Left ventricle myocardium inferior (tissue), 1 donor: Measurements from ENCODE around the gene IQCE. TPM values are rescaled to one million over a fixed set of nuclear protein-coding genes. Genes with fewer than 3 reads are reported as not detected.
A peak's percentile ranks its signal among the peaks of the same experiment; 100 is the strongest.

ENCODE experiments used
- DNase-seq: peaks from one replicate; pipeline ENCODE4 v3.0.0-alpha.2; 2020
- H3K27ac ChIP-seq: fragments of 200-600 bp; replicated peaks from 2 replicates; pipeline ENCODE4 v1.8.0; 2021
- H3K27me3 ChIP-seq: fragments of 200-600 bp; 2 replicates; pipeline ENCODE4 v1.8.0; 2021; ENCODE audit warnings: low read depth
- H3K36me3 ChIP-seq: fragments of 200-600 bp; 2 replicates; pipeline ENCODE4 v1.8.0; 2021
- H3K4me1 ChIP-seq: fragments of 200-600 bp; 2 replicates; pipeline ENCODE4 v1.8.0; 2021
- H3K4me3 ChIP-seq: fragments of 200-600 bp; 2 replicates; pipeline ENCODE4 v1.8.0; 2021; ENCODE audit warnings: mild to moderate bottlenecking, moderate library complexity
- H3K9me3 ChIP-seq: fragments of 200-600 bp; replicated peaks from 2 replicates; pipeline ENCODE4 v1.8.0; 2021
- intact Hi-C: fragments of 100-400 bp; cut with micrococcal nuclease; formaldehyde crosslinking; loops from one replicate; pipeline ENCODE4 v1.11.0; 2022
- total RNA-seq: library from RNA; stranded (reverse); fragmentation: NEBNext Ultra II Directional; extraction: Animal tissue kit (Norgen Biotek cat#: 25700); gene quantifications from one replicate; pipeline ENCODE4 v1.2.1, GENCODE V29; 2021
- TF ChIP-seq, protein P1 (sequence below): fragments of 200-600 bp; IDR thresholded peaks from 2 replicates; pipeline ENCODE4 v1.8.0; 2021; ENCODE audit warnings: antibody characterized with exemption, mild to moderate bottlenecking, borderline replicate concordance
- donor health status: DM: no; HTN: yes; CAD: no; lungs with severe emphysema.

The IQCE gene
- total RNA-seq, 1 donor from 2014 or later = 11.5 TPM

DNA sequence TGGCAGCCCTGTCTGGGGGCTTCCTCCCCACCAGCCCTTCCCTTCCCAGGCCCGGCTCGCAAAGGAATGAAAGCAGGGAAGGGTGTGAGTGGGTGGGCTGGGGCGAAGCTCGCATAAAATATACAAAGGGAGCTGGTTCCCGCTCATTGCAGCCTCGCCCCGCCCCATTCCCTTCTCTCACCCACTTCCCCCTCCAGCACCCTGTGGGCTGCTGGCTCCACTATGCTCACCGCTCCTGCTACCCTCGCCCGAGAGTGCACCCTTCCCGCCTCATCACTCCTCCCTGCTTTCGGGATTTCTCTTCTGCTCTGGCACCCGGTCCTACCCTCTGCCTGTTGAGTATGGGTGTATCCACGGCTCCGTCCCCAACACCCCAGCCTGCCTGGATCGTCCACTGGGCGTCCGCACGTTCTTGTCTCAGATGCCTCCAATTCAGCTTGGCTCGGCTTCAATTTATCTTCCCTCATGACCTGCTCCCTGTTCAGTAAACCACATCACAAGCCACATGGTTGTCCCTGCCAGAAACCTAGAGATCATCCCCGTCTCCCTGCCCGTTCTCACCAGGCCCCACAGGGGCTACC is 58.6 kb downstream of the IQCE start:
- peak; percentile 50 for DNase-seq
- no peaks in the 10 kb centered on the region for H3K36me3 ChIP-seq
- TF ChIP-seq, protein P1, sequence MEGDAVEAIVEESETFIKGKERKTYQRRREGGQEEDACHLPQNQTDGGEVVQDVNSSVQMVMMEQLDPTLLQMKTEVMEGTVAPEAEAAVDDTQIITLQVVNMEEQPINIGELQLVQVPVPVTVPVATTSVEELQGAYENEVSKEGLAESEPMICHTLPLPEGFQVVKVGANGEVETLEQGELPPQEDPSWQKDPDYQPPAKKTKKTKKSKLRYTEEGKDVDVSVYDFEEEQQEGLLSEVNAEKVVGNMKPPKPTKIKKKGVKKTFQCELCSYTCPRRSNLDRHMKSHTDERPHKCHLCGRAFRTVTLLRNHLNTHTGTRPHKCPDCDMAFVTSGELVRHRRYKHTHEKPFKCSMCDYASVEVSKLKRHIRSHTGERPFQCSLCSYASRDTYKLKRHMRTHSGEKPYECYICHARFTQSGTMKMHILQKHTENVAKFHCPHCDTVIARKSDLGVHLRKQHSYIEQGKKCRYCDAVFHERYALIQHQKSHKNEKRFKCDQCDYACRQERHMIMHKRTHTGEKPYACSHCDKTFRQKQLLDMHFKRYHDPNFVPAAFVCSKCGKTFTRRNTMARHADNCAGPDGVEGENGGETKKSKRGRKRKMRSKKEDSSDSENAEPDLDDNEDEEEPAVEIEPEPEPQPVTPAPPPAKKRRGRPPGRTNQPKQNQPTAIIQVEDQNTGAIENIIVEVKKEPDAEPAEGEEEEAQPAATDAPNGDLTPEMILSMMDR = no peak
- peak overlapping the region; percentile 7 for H3K27ac ChIP-seq
- intact Hi-C loops = no loop called here
- peak overlapping the region; percentile 10 for H3K4me3 ChIP-seq
- no peaks in the 10 kb centered on the region for H3K9me3 ChIP-seq
- H3K27me3 ChIP-seq = no peaks in the 10 kb centered on the region
- peaks cover 65% of the 10 kb centered on the region for H3K4me1 ChIP-seq

DNA sequence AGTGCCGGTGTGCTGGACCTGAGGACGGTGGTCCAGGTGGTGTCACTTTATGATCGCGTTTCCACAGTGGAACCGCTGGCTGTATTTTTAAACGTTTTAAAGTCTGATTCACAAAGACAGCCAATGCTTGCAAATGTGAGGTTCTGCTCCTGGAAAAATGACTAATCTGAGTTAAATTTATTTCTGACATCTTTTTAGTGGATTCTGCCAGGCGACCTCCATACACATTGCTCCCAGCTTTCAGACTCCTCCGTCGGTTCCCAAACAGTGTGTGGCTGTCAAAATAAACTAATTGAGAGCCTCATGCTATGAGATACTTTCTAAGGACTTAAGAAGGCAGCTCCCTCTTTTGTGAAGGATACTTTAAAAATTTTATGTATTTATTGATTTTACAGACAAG is 60.3 kb downstream of the IQCE start:
- intact Hi-C loops = no loop called here
- TF ChIP-seq, protein P1 = no peak
- Histone ChIP-seq H3K27me3 (no peaks in the 10 kb centered on the region), H3K27ac (no peak overlapping the region), H3K9me3 (no peaks in the 10 kb centered on the region), H3K4me1 (peaks cover 67% of the 10 kb centered on the region), H3K36me3 (no peaks in the 10 kb centered on the region), H3K4me3 (no peak overlapping the region)
- DNase-seq = no peak

DNA sequence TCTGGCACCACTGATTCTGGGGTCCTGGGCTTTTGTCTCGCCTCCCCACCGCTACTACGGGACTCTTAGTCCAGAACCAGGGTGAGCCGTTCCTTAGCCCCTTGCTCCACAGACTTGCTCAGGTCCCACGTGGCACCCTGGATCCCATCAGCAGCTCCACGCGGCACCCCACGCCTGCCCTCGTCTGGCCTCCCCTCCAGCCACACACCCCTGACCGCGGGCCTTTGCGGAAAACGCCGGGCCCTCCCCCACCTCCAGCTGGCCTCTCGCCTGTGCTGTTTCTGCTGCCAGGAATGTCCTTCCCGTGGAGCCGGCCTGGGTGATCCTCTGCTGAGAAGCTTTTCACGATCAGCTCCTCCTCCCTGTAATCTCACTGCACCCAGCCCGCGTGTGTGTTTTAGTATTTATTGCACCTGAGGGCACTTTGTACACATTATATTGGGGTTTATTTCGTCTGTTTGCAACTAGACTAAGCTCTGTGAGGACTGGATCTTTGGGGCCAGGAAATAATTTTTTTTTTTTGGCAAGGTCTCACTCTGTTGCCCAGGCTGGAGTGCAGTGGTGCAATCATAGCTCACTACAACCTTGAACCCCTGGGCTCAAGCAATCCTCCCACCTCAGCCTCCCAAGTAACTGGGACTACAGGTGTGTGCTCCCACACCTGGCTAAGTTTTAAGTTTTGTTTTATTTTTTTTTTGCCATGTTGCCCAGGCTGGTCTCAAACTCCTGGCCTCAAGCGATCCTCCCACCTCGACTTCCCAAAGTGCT is 62.5 kb downstream of the IQCE start:
- H3K4me1 ChIP-seq = peaks cover 63% of the 10 kb centered on the region
- intact Hi-C loops = no loop called here

DNA sequence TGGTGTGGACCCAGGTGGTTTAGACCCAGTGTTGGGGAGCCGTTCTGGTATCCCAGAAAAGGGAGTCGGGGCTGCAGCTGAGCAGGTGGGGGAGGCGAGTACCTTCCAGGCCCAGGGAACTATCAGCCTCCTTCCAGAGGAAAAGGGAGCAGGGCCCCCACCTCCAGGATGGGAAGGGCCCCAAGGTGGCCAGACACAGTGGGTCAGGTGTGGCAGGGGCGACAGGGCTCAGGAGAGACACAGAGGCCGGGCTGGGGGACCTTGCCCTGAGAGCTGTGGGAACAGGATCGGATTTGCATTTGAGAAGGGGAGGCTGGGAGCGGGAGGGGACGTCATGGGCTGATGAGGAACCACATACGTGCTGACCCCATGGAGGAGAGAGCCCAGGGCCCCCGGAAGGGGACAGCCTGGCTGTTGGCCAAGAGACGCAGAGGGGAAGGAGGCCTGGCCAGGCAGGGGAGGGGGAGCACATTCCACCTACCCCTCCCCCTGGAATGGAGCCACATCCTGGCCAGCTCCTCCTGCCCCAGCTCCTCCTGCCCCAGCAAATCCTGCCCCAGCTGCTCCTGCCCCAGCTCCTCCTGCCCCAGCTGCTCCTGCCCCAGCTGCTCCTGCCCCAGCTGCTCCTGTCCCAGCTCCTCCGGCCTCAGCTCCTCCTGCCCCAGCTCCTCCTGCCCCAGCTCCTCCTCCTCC is 63.3 kb downstream of the IQCE start:
- no peaks in the 10 kb centered on the region for H3K27me3 ChIP-seq
- intact Hi-C loops = no loop called here
- H3K4me3 ChIP-seq = no peak overlapping the region
- H3K9me3 ChIP-seq = no peaks in the 10 kb centered on the region
- no peaks in the 10 kb centered on the region for H3K36me3 ChIP-seq
- DNase-seq = no peak
- peaks cover 64% of the 10 kb centered on the region for H3K4me1 ChIP-seq
- H3K27ac ChIP-seq = no peak overlapping the region
- TF ChIP-seq, protein P1 = no peak

More for the DNA sequence above, 62.5 kb downstream of the IQCE start:
- TF ChIP-seq, protein P1 = no peak
- no peaks in the 10 kb centered on the region for H3K36me3 ChIP-seq
- peak; percentile 75 for DNase-seq
- H3K27ac ChIP-seq = no peak overlapping the region
- H3K27me3 ChIP-seq = no peaks in the 10 kb centered on the region
- no peaks in the 10 kb centered on the region for H3K9me3 ChIP-seq
- no peak overlapping the region for H3K4me3 ChIP-seq

DNA sequence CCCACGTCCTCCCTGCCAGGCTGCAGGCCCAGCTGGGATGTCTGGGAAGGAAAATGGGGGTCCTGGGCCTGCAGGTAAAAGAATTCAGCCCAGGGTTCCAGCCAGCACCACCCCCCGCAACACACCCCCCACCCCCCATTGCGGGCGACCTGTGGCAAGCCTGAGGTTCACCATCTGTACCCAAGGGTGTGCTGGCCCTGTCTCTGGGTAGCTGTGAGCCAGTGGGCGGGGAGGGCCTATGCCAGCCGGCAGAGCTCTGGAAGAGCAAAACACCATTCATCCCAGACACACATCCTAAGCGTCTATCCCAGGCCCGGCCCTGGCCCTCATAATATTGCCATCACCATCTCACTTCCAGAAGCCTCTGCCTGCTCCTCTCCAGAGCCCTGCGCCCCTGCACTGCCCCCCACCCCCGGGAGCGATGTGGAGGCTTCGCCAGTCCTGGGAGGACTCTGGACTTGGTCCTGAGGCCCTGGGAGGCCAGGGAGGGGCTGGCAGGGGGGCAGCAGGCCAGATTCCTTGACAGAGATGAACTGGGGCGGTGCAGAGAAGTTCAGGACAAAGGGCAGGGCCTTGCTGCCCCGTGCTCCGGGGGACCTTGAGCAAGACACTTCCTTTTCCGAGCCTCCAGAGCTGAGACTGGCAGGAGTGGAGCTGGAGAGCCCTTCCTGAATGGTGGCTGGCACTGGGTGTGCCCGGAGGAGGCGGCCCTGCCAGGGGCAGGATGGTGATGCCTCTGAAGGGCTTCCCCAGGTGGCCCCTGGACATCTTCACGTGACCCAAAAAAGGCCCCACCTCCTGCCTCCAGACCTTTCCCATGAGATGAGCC is 64.3 kb downstream of the IQCE start:
- intact Hi-C loops = no loop called here
- TF ChIP-seq, protein P1 = no peak
- Histone ChIP-seq H3K27ac (no peak overlapping the region), H3K4me1 (peaks cover 61% of the 10 kb centered on the region), H3K9me3 (no peaks in the 10 kb centered on the region), H3K27me3 (no peaks in the 10 kb centered on the region), H3K4me3 (no peak overlapping the region), H3K36me3 (no peaks in the 10 kb centered on the region)
- DNase-seq = no peak
